ENCODE measurements around the gene MICAL1. TPM values are rescaled to one million over a fixed set of nuclear protein-coding genes. Genes with fewer than 3 reads are reported as not detected.

The MICAL1 gene
- polyA plus RNA-seq (2013), result 35.4 and 36.0 TPM in 2 replicates

GRCh38 chr6:109455437-109456110, at the start of gene MICAL1:
TSS of gene MICAL1 (minus strand) at chr6:109455772. CDS start at chr6:109454196, 1,576 bp downstream.
- Histone ChIP-seq H3K14ac (ENCODE audit: low read length) (peak within 1 kb of the TSS; percentile 90), H3K4me1 (ENCODE audit: control insufficient read depth in 1 of 2, insufficient read depth in 2 of 2, low read length in 2 of 2) (peaks cover 5 to 9% of the 10 kb centered on the region in 2 experiments), H4K8ac (ENCODE audit: low read depth, low read length) (peak within 1 kb of the TSS; percentile 83), H2BK12ac (ENCODE audit: low read length) (no peak within 1 kb of the TSS), H3K9me3 (ENCODE audit: insufficient read depth, low read depth, low read length) (peaks cover 1% of the 10 kb centered on the region), H3K79me1 (ENCODE audit: low read length) (peaks cover 9% of the 10 kb centered on the region), H3K27ac (ENCODE audit: low read depth, low read length) (peak within 1 kb of the TSS; percentile 10), H3K79me2 (ENCODE audit: control insufficient read depth, insufficient read depth, low read length, poor library complexity) (peaks cover 7% of the 10 kb centered on the region), H3K4me2 (ENCODE audit: low read length) (peak within 1 kb of the TSS; percentile 98), H3K36me3 (ENCODE audit: control insufficient read depth in 1 of 2, insufficient read depth in 2 of 2, low read length in 2 of 2) (peaks cover 21 to 22% of the 10 kb centered on the region in 2 experiments), H2BK120ac (ENCODE audit: insufficient read depth, low read length, poor library complexity) (peak within 1 kb of the TSS; percentile 73), H4K91ac (ENCODE audit: low read depth, low read length) (peak within 1 kb of the TSS; percentile 93), H3K4me3 (ENCODE audit: low read depth, low read length) (peak within 1 kb of the TSS; percentile 79), H3K23ac (ENCODE audit: low read length) (no peak within 1 kb of the TSS), H3K4ac (ENCODE audit: low read depth, low read length) (peak within 1 kb of the TSS; percentile 56), H4K12ac (ENCODE audit: low read depth, low read length) (peak within 1 kb of the TSS; percentile 83), H2AK5ac (ENCODE audit: low read length) (peak within 1 kb of the TSS; percentile 75), H3K18ac (ENCODE audit: low read length) (peak within 1 kb of the TSS; percentile 86), H2AFZ (ENCODE audit: insufficient read depth, low read length, poor library complexity) (peak within 1 kb of the TSS; percentile 79), H3K9ac (ENCODE audit: low read length) (peak within 1 kb of the TSS; percentile 80), H2BK5ac (ENCODE audit: low read depth, low read length, poor library complexity) (peak within 1 kb of the TSS; percentile 32), H3K27me3 (ENCODE audit: insufficient read depth, low read length) (no peaks in the 10 kb centered on the region)
- WGBS (ENCODE audit: extremely low coverage, insufficient coverage, insufficient read length), result no CpG with 5 or more reads among the region's 70 CpGs
- peak; percentile 36 to 56 for DNase-seq

- H4K8ac ChIP-seq (ENCODE audit: low read depth, low read length), result no peak overlapping the region
- no CpG with 5 or more reads among the region's 10 CpGs for WGBS (ENCODE audit: extremely low coverage, insufficient coverage, insufficient read length)
- H3K36me3 ChIP-seq (ENCODE audit: control insufficient read depth in 1 of 2, insufficient read depth in 2 of 2, low read length in 2 of 2), result no peaks in the 10 kb centered on the region
- peaks cover 3% of the 10 kb centered on the region for H3K79me1 ChIP-seq (ENCODE audit: low read length)
- no peak overlapping the region for H3K4me3 ChIP-seq (ENCODE audit: low read depth, low read length)
- no peak overlapping the region for H4K12ac ChIP-seq (ENCODE audit: low read depth, low read length)
- H2AK5ac ChIP-seq (ENCODE audit: low read length), result peak overlapping the region; percentile 75
- no peak overlapping the region for H3K9ac ChIP-seq (ENCODE audit: low read length)
- H3K23ac ChIP-seq (ENCODE audit: low read length), result no peak overlapping the region
- H2AFZ ChIP-seq (ENCODE audit: insufficient read depth, low read length, poor library complexity), result no peak overlapping the region
- peak overlapping the region; percentile 20 for H2BK120ac ChIP-seq (ENCODE audit: insufficient read depth, low read length, poor library complexity)
- no peak overlapping the region for H2BK5ac ChIP-seq (ENCODE audit: low read depth, low read length, poor library complexity)
- no peaks in the 10 kb centered on the region for H3K79me2 ChIP-seq (ENCODE audit: control insufficient read depth, insufficient read depth, low read length, poor library complexity)
- no peak overlapping the region for H3K4ac ChIP-seq (ENCODE audit: low read depth, low read length)
- no peaks in the 10 kb centered on the region for H3K27me3 ChIP-seq (ENCODE audit: insufficient read depth, low read length)
- H3K27ac ChIP-seq (ENCODE audit: low read depth, low read length), result no peak overlapping the region
- peak overlapping the region; percentile 36 for H2BK12ac ChIP-seq (ENCODE audit: low read length)
- no peak overlapping the region for H3K18ac ChIP-seq (ENCODE audit: low read length)
- no peaks in the 10 kb centered on the region for H3K9me3 ChIP-seq (ENCODE audit: insufficient read depth, low read depth, low read length)
- no peak overlapping the region for H3K14ac ChIP-seq (ENCODE audit: low read length)
- no peak overlapping the region for H3K4me2 ChIP-seq (ENCODE audit: low read length)
- H3K4me1 ChIP-seq (ENCODE audit: control insufficient read depth in 1 of 2, insufficient read depth in 2 of 2, low read length in 2 of 2), result no peaks in the 10 kb centered on the region
- H4K91ac ChIP-seq (ENCODE audit: low read depth, low read length), result no peak overlapping the region
- DNase-seq, result peak; percentile 21 to 37
Measured at GRCh38 chr6:109503327-109504224, 48.0 kb upstream of the MICAL1 start.

- no CpG with 5 or more reads among the region's 2 CpGs for WGBS (ENCODE audit: extremely low coverage, insufficient coverage, insufficient read length)
- Histone ChIP-seq H3K79me2 (ENCODE audit: control insufficient read depth, insufficient read depth, low read length, poor library complexity) (no peaks in the 10 kb centered on the region), H3K18ac (ENCODE audit: low read length) (no peak overlapping the region), H2AK5ac (ENCODE audit: low read length) (no peak overlapping the region), H2BK5ac (ENCODE audit: low read depth, low read length, poor library complexity) (no peak overlapping the region), H2AFZ (ENCODE audit: insufficient read depth, low read length, poor library complexity) (no peak overlapping the region), H3K27ac (ENCODE audit: low read depth, low read length) (no peak overlapping the region), H3K9me3 (ENCODE audit: insufficient read depth, low read depth, low read length) (peaks cover 2% of the 10 kb centered on the region), H3K4ac (ENCODE audit: low read depth, low read length) (no peak overlapping the region), H3K36me3 (ENCODE audit: control insufficient read depth in 1 of 2, insufficient read depth in 2 of 2, low read length in 2 of 2) (no peaks in the 10 kb centered on the region), H3K4me3 (ENCODE audit: low read depth, low read length) (no peak overlapping the region), H3K27me3 (ENCODE audit: insufficient read depth, low read length) (no peaks in the 10 kb centered on the region), H4K91ac (ENCODE audit: low read depth, low read length) (no peak overlapping the region), H4K12ac (ENCODE audit: low read depth, low read length) (no peak overlapping the region), H3K4me1 (ENCODE audit: control insufficient read depth in 1 of 2, insufficient read depth in 2 of 2, low read length in 2 of 2) (no peaks in the 10 kb centered on the region), H2BK120ac (ENCODE audit: insufficient read depth, low read length, poor library complexity) (no peak overlapping the region), H3K14ac (ENCODE audit: low read length) (no peak overlapping the region), H2BK12ac (ENCODE audit: low read length) (no peak overlapping the region), H3K79me1 (ENCODE audit: low read length) (peaks cover 2% of the 10 kb centered on the region), H4K8ac (ENCODE audit: low read depth, low read length) (no peak overlapping the region), H3K23ac (ENCODE audit: low read length) (no peak overlapping the region), H3K9ac (ENCODE audit: low read length) (no peak overlapping the region), H3K4me2 (ENCODE audit: low read length) (no peak overlapping the region)
- no peak for DNase-seq
Measured at GRCh38 chr6:109498936-109499335, 43.4 kb upstream of the MICAL1 start.

GRCh38 chr6:109498052-109498451, 42.5 kb upstream of the MICAL1 start:
- Histone ChIP-seq H3K9me3 (ENCODE audit: insufficient read depth, low read depth, low read length) (peaks cover 2% of the 10 kb centered on the region), H3K27me3 (ENCODE audit: insufficient read depth, low read length) (no peaks in the 10 kb centered on the region), H2BK120ac (ENCODE audit: insufficient read depth, low read length, poor library complexity) (no peak overlapping the region), H4K12ac (ENCODE audit: low read depth, low read length) (no peak overlapping the region), H3K23ac (ENCODE audit: low read length) (no peak overlapping the region), H3K4me3 (ENCODE audit: low read depth, low read length) (no peak overlapping the region), H3K9ac (ENCODE audit: low read length) (no peak overlapping the region), H2AFZ (ENCODE audit: insufficient read depth, low read length, poor library complexity) (no peak overlapping the region), H3K18ac (ENCODE audit: low read length) (no peak overlapping the region), H3K4me2 (ENCODE audit: low read length) (no peak overlapping the region), H3K79me2 (ENCODE audit: control insufficient read depth, insufficient read depth, low read length, poor library complexity) (no peaks in the 10 kb centered on the region), H2BK12ac (ENCODE audit: low read length) (no peak overlapping the region), H3K27ac (ENCODE audit: low read depth, low read length) (no peak overlapping the region), H3K36me3 (ENCODE audit: control insufficient read depth in 1 of 2, insufficient read depth in 2 of 2, low read length in 2 of 2) (no peaks in the 10 kb centered on the region), H2AK5ac (ENCODE audit: low read length) (no peak overlapping the region), H3K79me1 (ENCODE audit: low read length) (no peaks in the 10 kb centered on the region), H4K91ac (ENCODE audit: low read depth, low read length) (no peak overlapping the region), H3K14ac (ENCODE audit: low read length) (no peak overlapping the region), H3K4me1 (ENCODE audit: control insufficient read depth in 1 of 2, insufficient read depth in 2 of 2, low read length in 2 of 2) (no peaks in the 10 kb centered on the region), H4K8ac (ENCODE audit: low read depth, low read length) (no peak overlapping the region), H2BK5ac (ENCODE audit: low read depth, low read length, poor library complexity) (no peak overlapping the region), H3K4ac (ENCODE audit: low read depth, low read length) (no peak overlapping the region)
- no peak for DNase-seq
- WGBS (ENCODE audit: extremely low coverage, insufficient coverage, insufficient read length), result 100% methylated on average over 1 of the region's 4 CpGs

Data from trophoblast cell (in vitro differentiated cells and primary cell).